ENCODE data around the gene DUSP14. TPM values are rescaled to one million over a fixed set of nuclear protein-coding genes. Genes with fewer than 3 reads are reported as not detected.

Gene DUSP14
- total and polyA plus RNA-seq, 9 of the 15 experiments (the other 6 are each of a cell fraction or from before 2014, with no cell fraction given): 20.2 to 74.0 (median 31.8) TPM

- TF ChIP-seq CHD7 (IDR thresholded peaks at IDR 0.05; ENCODE audit: low read depth, low read length) (no peak), MAX (CRISPR knock-in tag; IDR thresholded peaks at IDR 0.05) (no peak), SAP30 (IDR thresholded peaks at IDR 0.05; ENCODE audit: borderline replicate concordance, insufficient read depth, low read depth, low read length, poor library complexity, severe bottlenecking) (no peak), SMAD3 (CRISPR knock-in tag; conservative IDR thresholded peaks at IDR 0.05) (no peak), IRF9 (tag; IDR thresholded peaks at IDR 0.05) (peak; percentile 52; the same call in 1 of the 2 replicates)
These were observed 6.2 kb upstream of the DUSP14 start (continued) for GRCh38 chr17:37483311-37484039.
